ENCODE data around the gene HIVEP2.

DNA sequence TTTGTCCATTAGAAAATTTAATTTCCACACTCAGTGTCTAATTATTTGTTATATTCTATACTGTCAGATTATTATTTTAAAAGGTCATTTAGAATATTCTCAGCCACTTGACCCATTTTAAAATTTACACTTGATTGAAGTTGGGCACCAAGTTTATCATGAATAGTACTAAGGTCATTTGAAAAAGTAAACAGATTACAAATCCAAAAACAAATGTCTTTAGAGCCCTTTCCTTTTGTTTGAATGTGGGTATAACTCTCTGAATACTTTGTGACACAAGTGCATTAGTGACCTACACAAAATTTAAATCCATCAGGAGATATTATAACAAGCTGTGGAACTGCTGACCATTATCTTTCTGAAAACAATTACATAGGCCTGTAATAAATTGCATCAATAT lies 11.3 kb downstream of the HIVEP2 start:
- TF ChIP-seq TAF1 (IDR thresholded peaks at IDR 0.05; ENCODE audit: low read depth, low read length) = no peak
- no peak for TF ChIP-seq POLR2AphosphoS5 (IDR thresholded peaks at IDR 0.05; ENCODE audit: low read depth, low read length)

Data from GM12891 (cell line).